Pancreas (tissue), 10 donors: ENCODE measurements around the gene SHKBP1. TPM values are rescaled to one million over a fixed set of nuclear protein-coding genes. Genes with fewer than 3 reads are reported as not detected.

ENCODE experiments used
- ATAC-seq, 4 donors: fragments of 200-7000 bp; cut with Tn5 transposase; one replicate each; pipeline versions ENCODE4 v1.8.0 to v1.9.1; 2020; ENCODE audit warnings: mild to moderate bottlenecking in 4 of 4, moderate library complexity in 4 of 4
- DNase-seq, 6 donors: peaks; one replicate each; pipeline ENCODE4 v3.0.0-alpha.2; 2020
- FAIRE-seq: peaks from 2 replicates; lab custom pipeline; 2012; peaks lifted over from hg19 to GRCh38; lab: Jason Lieb, UNC
- H3K27ac ChIP-seq, 4 donors: fragments of 200-600 bp; sonication (generic); 1 replicate in 3 of 4; 2 replicates in 1 of 4; pipeline versions ENCODE4 v1.5.0 to v1.8.0; 2020
- H3K27me3 ChIP-seq, 4 donors: fragments of 200-600 bp; one replicate each; pipeline ENCODE4 v1.8.0; 2021
- H3K36me3 ChIP-seq, 3 donors: fragments of 200-600 bp; sonication (generic) in 1 of 3; one replicate each; pipeline versions ENCODE4 v1.5.0 to v1.8.0; 2020 to 2021
- H3K4me1 ChIP-seq, 3 donors: fragments of 200-600 bp; one replicate each; pipeline ENCODE4 v1.8.0; 2021
- H3K4me3 ChIP-seq, 4 donors: fragments of 200-600 bp; sonication (generic) in 2 of 4; one replicate each; pipeline versions ENCODE4 v1.5.0 to v1.8.0; 2020 to 2021
- H3K9me3 ChIP-seq, 4 donors: fragments of 200-600 bp; one replicate each; pipeline ENCODE4 v1.8.0; 2021
- CTCF ChIP-seq, 4 donors: fragments of 200-600 bp; sonication (generic) in 3 of 4; IDR thresholded peaks; one replicate each; pipeline versions ENCODE4 v1.5.0 to v1.8.0; 2021; ENCODE audit warnings: antibody characterized with exemption in 4 of 4
- WGBS, 2 donors: extraction: QIAGEN DNeasy Blood & Tissue Kit; methylation state at CpG; one replicate each; pipeline ENCODE4 v1.1.7; 2013; 5-methylcytosine and 5-hydroxymethylcytosine counted together
- intact Hi-C, 3 donors: fragments of 100-400 bp; cut with DNase I; formaldehyde crosslinking; loops; one replicate each; pipeline versions ENCODE4 v1.11.1 to v1.14.2; 2022
- polyA plus RNA-seq, 2 donors: library from polyadenylated mRNA; stranded (reverse); fragments of 200-250 nt; gene quantifications; one replicate each; pipeline ENCODE4 v1.2.3, GENCODE V29; 2013
- total RNA-seq, 6 donors: library from RNA; stranded (reverse); fragmentation: NEBNext Ultra II Directional in 4 of 6; extraction: Animal tissue kit (Norgen Biotek cat#: 25700) in 4 of 6; gene quantifications; one replicate each; pipeline versions ENCODE4 v1.2.1 to v1.2.4, GENCODE V29; 2021 to 2023
- donor health status: healthy with polysubstance abuse.
- donor health status: DM: no; HTN: no; CAD: no; lungs with moderate emphysema.
- donor health status: DM: no; HTN: no; CAD: no.
- donor health status: control.
- donor health status: control.
- donor health status: Bipolar disorder and iron deficiency.
- donor health status: DM: yes; HTN: yes; CAD: no.
- donor health status: DM: no; HTN: no; CAD: no.
- donor health status: DM: no; HTN: no; CAD: no.
- donor health status: DM: yes; HTN: yes; CAD: no.

The SHKBP1 gene
- total and polyA plus RNA-seq, 8 donors, result 18.2 to 86.2 (median 23.8) TPM

- peak overlapping the region in 2 of 4 donors; percentile 49 to 58 for H3K4me3 ChIP-seq
- ATAC-seq (peak; percentile 36 to 49 (median 43)), FAIRE-seq (no peak), DNase-seq (peak; percentile 66 to 92 (median 77))
- 19 to 20% methylated on average over 29 of the region's 29 CpGs for WGBS, 2 donors
- H3K36me3 ChIP-seq, result no peaks in the 10 kb centered on the region
- no peaks in the 10 kb centered on the region for H3K9me3 ChIP-seq
- no peak for TF ChIP-seq CTCF (IDR thresholded peaks at IDR 0.05)
- intact Hi-C loops, result no loop called here
- no peaks in the 10 kb centered on the region for H3K27me3 ChIP-seq
- peaks cover 0 to 5% (median 0%) of the 10 kb centered on the region in 3 donors for H3K4me1 ChIP-seq
- peak overlapping the region in 3 of 4 donors; percentile 39 to 70 (median 59) for H3K27ac ChIP-seq
Measured at GRCh38 chr19:40610396-40611064, 33.9 kb downstream of the SHKBP1 start.

GRCh38 chr19:40611096-40611495 lies 34.4 kb downstream of the SHKBP1 start:
- Histone ChIP-seq H3K4me3 (no peak overlapping the region), H3K9me3 (no peaks in the 10 kb centered on the region), H3K4me1 (peaks cover 0 to 5% (median 0%) of the 10 kb centered on the region in 3 donors), H3K36me3 (no peaks in the 10 kb centered on the region), H3K27me3 (no peaks in the 10 kb centered on the region), H3K27ac (no peak overlapping the region)
- ATAC-seq (no peak), FAIRE-seq (no peak), DNase-seq (peak in 1 of 6 donors; percentile 79)
- WGBS, 2 donors, result 93 to 94% methylated on average over 15 of the region's 15 CpGs
- intact Hi-C loops, result no loop called here
- TF ChIP-seq CTCF (IDR thresholded peaks at IDR 0.05), result no peak

GRCh38 chr19:40611900-40612698 lies 35.4 kb downstream of the SHKBP1 start:
- intact Hi-C loops, result no loop called here
- ATAC-seq (no peak), DNase-seq (peak in 1 of 6 donors; percentile 67), FAIRE-seq (no peak)
- no peaks in the 10 kb centered on the region for H3K36me3 ChIP-seq
- TF ChIP-seq CTCF (IDR thresholded peaks at IDR 0.05), result no peak
- H3K4me1 ChIP-seq, result peaks cover 0 to 5% (median 0%) of the 10 kb centered on the region in 3 donors
- no peak overlapping the region for H3K27ac ChIP-seq
- H3K27me3 ChIP-seq, result no peaks in the 10 kb centered on the region
- WGBS, 2 donors, result 87 to 92% methylated on average over 10 of the region's 10 CpGs
- no peak overlapping the region for H3K4me3 ChIP-seq
- no peaks in the 10 kb centered on the region for H3K9me3 ChIP-seq

GRCh38 chr19:40612831-40613689 lies 36.4 kb downstream of the SHKBP1 start:
- H3K27me3 ChIP-seq, result no peaks in the 10 kb centered on the region
- 38% methylated on average over 49 to 50 of the region's 50 CpGs for WGBS, 2 donors
- H3K36me3 ChIP-seq, result no peaks in the 10 kb centered on the region
- TF ChIP-seq CTCF (IDR thresholded peaks at IDR 0.05), result no peak
- intact Hi-C loops, result no loop called here
- DNase-seq (peak in 4 of 6 donors; percentile 7 to 74 (median 50)), ATAC-seq (no peak), FAIRE-seq (no peak)
- peak overlapping the region in 1 of 4 donors; percentile 33 for H3K27ac ChIP-seq
- no peaks in the 10 kb centered on the region for H3K9me3 ChIP-seq
- H3K4me3 ChIP-seq, result peak overlapping the region in 1 of 4 donors; percentile 39
- peaks cover 0 to 5% (median 0%) of the 10 kb centered on the region in 3 donors for H3K4me1 ChIP-seq
